Panc1 (cell line): Measurements from ENCODE around the gene RBM5.
A peak's percentile ranks its signal among the peaks of the same experiment; 100 is the strongest.

Experiments used
- CTCF ChIP-seq: fragments of 450-650 bp; IDR thresholded peaks from 2 replicates; pipeline ENCODE4 v1.5.1; 2017; ENCODE audit warnings: mild to moderate bottlenecking
- POLR2AphosphoS5 ChIP-seq: IDR thresholded peaks from 2 replicates; pipeline ENCODE4 v1.6.1; 2012; ENCODE audit warnings: mild to moderate bottlenecking, low read depth, low read length, moderate library complexity
- REST ChIP-seq, 2 experiments: IDR thresholded peaks; 2 replicates each; pipeline ENCODE4 v1.6.1; 2011 to 2012; ENCODE audit warnings: low read depth in 2 of 2, control low read depth in 1 of 2, low read length in 1 of 2, mild to moderate bottlenecking in 1 of 2, moderate library complexity in 1 of 2; ENCODE audit not compliant: insufficient read depth in 1 of 2
- SIN3A ChIP-seq: IDR thresholded peaks from 2 replicates; pipeline ENCODE4 v1.6.1; 2012; ENCODE audit warnings: low read depth, mild to moderate bottlenecking, low read length, moderate library complexity, borderline replicate concordance; ENCODE audit not compliant: insufficient read depth

GRCh38 chr3:50154476-50154839, 65.7 kb downstream of the RBM5 start:
- TF ChIP-seq POLR2AphosphoS5: no peak
- peak; percentile 59 for TF ChIP-seq CTCF
- TF ChIP-seq SIN3A: no peak
- TF ChIP-seq REST (IDR thresholded peaks at IDR 0.05; ENCODE audit: insufficient read depth in 1 of 2, low read depth in 2 of 2, low read length in 1 of 2): no peak
